ENCODE data around the gene STMP1. TPM values are rescaled to one million over a fixed set of nuclear protein-coding genes. Genes with fewer than 3 reads are reported as not detected.

STMP1 gene
- total RNA-seq, 1 experiment from 2014 or later: 25.6 TPM

GRCh38 chr7:135721198-135721820 lies 59.0 kb downstream of the STMP1 start:
- H3K27me3 Mint-ChIP-seq (ENCODE audit: unreplicated experiment): peaks cover 75% of the 10 kb centered on the region
- H3K4me3 Mint-ChIP-seq (ENCODE audit: low read depth, unreplicated experiment): no peak overlapping the region
- no peaks in the 10 kb centered on the region for H3K36me3 Mint-ChIP-seq (ENCODE audit: insufficient read depth, unreplicated experiment)
- CTCF ChIA-PET: no interaction called here
- no peak for TF ChIP-seq CTCF (IDR thresholded peaks at IDR 0.05; ENCODE audit: unreplicated experiment)
- no peaks in the 10 kb centered on the region for H3K9me3 Mint-ChIP-seq (ENCODE audit: low read depth, unreplicated experiment)
- intact Hi-C loops (cut with micrococcal nuclease; ENCODE audit: unreplicated experiment): no loop called here
- no TSS peak for BruUV-seq (replicated peaks)
- no peak overlapping the region for H3K27ac Mint-ChIP-seq (ENCODE audit: unreplicated experiment)
- no peaks in the 10 kb centered on the region for H3K4me1 Mint-ChIP-seq (ENCODE audit: low read depth, unreplicated experiment)
- no peak for DNase-seq

- Mint-ChIP-seq H3K27ac (ENCODE audit: unreplicated experiment) (no peak overlapping the region), H3K36me3 (ENCODE audit: insufficient read depth, unreplicated experiment) (no peaks in the 10 kb centered on the region), H3K4me3 (ENCODE audit: low read depth, unreplicated experiment) (no peak overlapping the region), H3K4me1 (ENCODE audit: low read depth, unreplicated experiment) (no peaks in the 10 kb centered on the region), H3K27me3 (ENCODE audit: unreplicated experiment) (peaks cover 90% of the 10 kb centered on the region), H3K9me3 (ENCODE audit: low read depth, unreplicated experiment) (no peaks in the 10 kb centered on the region)
- intact Hi-C loops (cut with micrococcal nuclease; ENCODE audit: unreplicated experiment): no loop called here
- CTCF ChIA-PET: no interaction called here
- no peak for DNase-seq
- TF ChIP-seq CTCF (IDR thresholded peaks at IDR 0.05; ENCODE audit: unreplicated experiment): no peak
- no TSS peak for BruUV-seq (replicated peaks)
Observed at GRCh38 chr7:135723411-135723810, 61.1 kb downstream of the STMP1 start.

Other genes with a start within 250 kb of the STMP1 start
- 21.9 and 26.0 TPM in 2 replicates for gene CNOT4, start 152.4 kb upstream of the STMP1 start, total RNA-seq (2022)
- gene NUP205, start 104.6 kb upstream of the STMP1 start, total RNA-seq (2022): 73.3 and 75.1 TPM in 2 replicates
- not detected in 2 replicates for gene SLC13A4, start 65.7 kb downstream of the STMP1 start, total RNA-seq (2022)
- not detected in 2 replicates for gene FAM180A, start 86.3 kb downstream of the STMP1 start, total RNA-seq (2022)